GM18873 (cell line): ENCODE data around the gene APMAP.

ENCODE experiments used
- ATAC-seq: cut with Tn5 transposase; IDR thresholded peaks from one replicate; pipeline ENCODE4 v1.9.1; 2021; ENCODE audit warnings: mild to moderate bottlenecking, moderate library complexity, moderate number of reproducible peaks; ENCODE audit not compliant: unreplicated experiment, low FRiP score

The APMAP gene

DNA sequence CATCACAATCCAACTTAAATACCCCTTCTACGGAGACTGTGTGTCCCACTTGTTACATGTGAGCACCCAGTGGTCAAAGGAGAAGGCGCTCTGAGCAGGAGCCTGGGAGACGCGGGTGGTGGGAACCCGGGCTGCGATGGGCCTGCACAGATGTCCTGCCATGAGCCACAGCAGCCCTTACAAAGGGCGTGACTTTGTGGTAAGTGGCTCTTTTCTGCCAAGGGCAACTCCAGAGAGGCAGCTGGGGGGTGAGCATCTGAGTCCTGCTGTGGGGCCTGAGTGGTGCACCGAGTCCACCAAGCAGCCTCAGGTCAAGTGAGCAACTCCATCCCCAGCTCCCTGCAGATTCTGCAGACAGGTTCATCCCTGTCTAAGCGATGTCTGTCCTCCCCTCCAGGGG, 77.1 kb downstream of the APMAP start:
- ATAC-seq, result no peak

DNA sequence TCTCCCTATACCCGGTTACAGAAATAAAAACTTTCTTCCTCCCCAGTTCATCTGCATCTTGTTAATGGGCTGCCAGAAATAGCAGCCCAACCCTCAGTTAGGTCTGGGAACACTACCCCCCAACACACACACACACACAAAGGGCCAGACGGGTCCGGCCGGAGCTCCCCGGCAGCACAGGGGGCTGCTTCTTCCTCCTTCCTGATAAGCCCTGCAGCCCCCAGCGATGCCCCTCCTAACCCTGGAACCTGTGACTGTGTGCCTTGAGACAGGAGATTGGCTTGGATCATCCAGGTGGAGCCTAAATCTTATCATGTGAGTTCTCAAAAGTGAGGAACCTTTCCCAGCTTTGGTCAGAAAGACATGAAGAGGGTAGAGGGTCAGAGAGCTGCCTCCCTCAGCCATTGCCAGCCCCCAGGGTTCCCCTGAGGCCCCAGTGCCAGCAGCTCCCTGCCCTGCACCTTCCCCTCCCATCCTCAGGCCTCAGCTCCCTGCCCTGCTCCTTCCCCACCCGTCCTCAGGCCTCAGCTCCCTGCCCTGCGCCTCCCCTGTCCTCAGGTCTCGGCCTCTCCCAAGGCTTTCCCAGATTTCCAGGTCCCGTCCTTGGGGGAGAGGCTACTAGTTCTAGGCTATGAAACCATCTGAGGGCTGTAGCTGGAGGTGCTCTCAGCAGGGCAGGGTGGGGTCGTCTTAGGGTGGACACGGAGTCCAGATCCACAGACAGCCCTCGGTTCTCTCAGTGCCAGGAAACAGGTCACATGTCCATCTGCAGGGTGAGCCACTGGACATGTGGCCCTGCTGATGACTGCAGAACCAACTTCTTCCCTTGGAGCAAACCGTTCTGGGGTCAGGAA, 77.9 kb downstream of the APMAP start:
- no peak for ATAC-seq

DNA sequence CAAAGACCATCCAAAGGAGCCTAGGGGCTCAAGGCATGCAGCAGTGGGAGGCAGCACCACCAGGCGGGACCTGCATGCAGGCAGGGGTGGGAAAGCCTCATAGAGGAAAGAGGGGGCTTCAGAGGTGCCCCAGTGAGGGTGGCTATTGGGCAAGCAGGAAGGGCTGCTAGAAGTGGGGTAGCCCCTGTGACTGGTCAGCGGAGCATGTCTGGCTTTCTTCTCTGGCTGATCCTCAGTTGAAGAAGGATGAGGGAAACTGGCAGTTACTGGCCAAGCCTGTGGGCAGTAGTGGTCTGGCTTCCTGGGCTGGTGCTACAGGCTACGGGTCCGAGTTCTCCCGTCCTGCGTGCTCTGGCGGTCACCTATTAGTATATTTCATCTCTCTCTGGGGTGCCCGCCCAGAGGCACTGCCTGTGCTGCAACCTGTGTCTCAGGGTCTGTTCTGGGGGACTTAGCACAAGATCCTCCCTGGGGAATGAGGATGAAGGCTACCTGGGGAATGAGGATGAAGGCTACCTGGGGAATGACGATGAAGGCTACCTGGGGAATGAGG, 79.4 kb downstream of the APMAP start:
- no peak for ATAC-seq
